ENCODE measurements around the gene RMRP.

RMRP gene

GRCh38 chr9:35609001-35609819 lies 48.6 kb downstream of the RMRP start:
- no peak for DNase-seq

GRCh38 chr9:35608221-35608620 lies 49.6 kb downstream of the RMRP start:
- DNase-seq: no peak

All from activated CD4-positive, alpha-beta T cell treated with anti-CD3 and anti-CD28 coated beads for 48 hours (primary cell).